Measurements from ENCODE around the gene LRBA. TPM values are rescaled to one million over a fixed set of nuclear protein-coding genes. Genes with fewer than 3 reads are reported as not detected.

Gene LRBA
- total and polyA plus RNA-seq, 9 donors, result 9.7 to 49.2 (median 30.4) TPM

- WGBS, 3 donors, result 92 to 97% (median 97%) methylated on average over 3 of the region's 3 CpGs
- no peaks in the 10 kb centered on the region for H3K36me3 ChIP-seq
- intact Hi-C loops (cut with DNase I), result no loop called here
- no peak overlapping the region for H3K27ac ChIP-seq
- TF ChIP-seq CTCF (IDR thresholded peaks at IDR 0.05) (no peak), EP300 (IDR thresholded peaks at IDR 0.05) (no peak), POLR2A (IDR thresholded peaks at IDR 0.05) (no peak)
- no peaks in the 10 kb centered on the region for H3K4me1 ChIP-seq (ENCODE audit: insufficient read depth)
- H3K9me3 ChIP-seq, result no peaks in the 10 kb centered on the region
- DNase-seq, result no peak
- H3K27me3 ChIP-seq, result no peaks in the 10 kb centered on the region
- H3K4me3 ChIP-seq, result no peak overlapping the region
Measured at GRCh38 chr4:150978738-150979575, 36.1 kb downstream of the LRBA start.

GRCh38 chr4:150976478-150977118 lies 38.5 kb downstream of the LRBA start:
- Histone ChIP-seq H3K36me3 (no peaks in the 10 kb centered on the region), H3K4me3 (no peak overlapping the region), H3K4me1 (ENCODE audit: insufficient read depth) (no peaks in the 10 kb centered on the region), H3K27me3 (no peaks in the 10 kb centered on the region), H3K27ac (no peak overlapping the region), H3K9me3 (no peaks in the 10 kb centered on the region)
- intact Hi-C loops (cut with DNase I), result no loop called here
- DNase-seq, result no peak
- no peak for TF ChIP-seq POLR2A (IDR thresholded peaks at IDR 0.05)
- TF ChIP-seq EP300 (IDR thresholded peaks at IDR 0.05), result no peak
- WGBS, 3 donors, result 81 to 84% (median 83%) methylated on average over 11 of the region's 11 CpGs

GRCh38 chr4:150974750-150975149 lies 40.3 kb downstream of the LRBA start:
- H3K4me3 ChIP-seq, result no peak overlapping the region
- TF ChIP-seq POLR2A (IDR thresholded peaks at IDR 0.05), result no peak
- TF ChIP-seq CTCF (IDR thresholded peaks at IDR 0.05), result no peak
- TF ChIP-seq EP300 (IDR thresholded peaks at IDR 0.05), result no peak

GRCh38 chr4:150974252-150974640 lies 40.8 kb downstream of the LRBA start:
- TF ChIP-seq EP300 (IDR thresholded peaks at IDR 0.05), result no peak
- TF ChIP-seq POLR2A (IDR thresholded peaks at IDR 0.05), result no peak
- no peak for TF ChIP-seq CTCF (IDR thresholded peaks at IDR 0.05)
- Histone ChIP-seq H3K27me3 (no peaks in the 10 kb centered on the region), H3K27ac (no peak overlapping the region), H3K4me1 (ENCODE audit: insufficient read depth) (no peaks in the 10 kb centered on the region), H3K4me3 (no peak overlapping the region), H3K36me3 (no peaks in the 10 kb centered on the region), H3K9me3 (no peaks in the 10 kb centered on the region)
- WGBS, 3 donors, result 89 to 97% (median 97%) methylated on average over 1 of the region's 1 CpG
- intact Hi-C loops (cut with DNase I), result no loop called here
- DNase-seq, result no peak

More at GRCh38 chr4:150974750-150975149, 40.3 kb downstream of the LRBA start:
- H3K27ac ChIP-seq, result no peak overlapping the region
- no peaks in the 10 kb centered on the region for H3K36me3 ChIP-seq
- no peak for DNase-seq
- no peaks in the 10 kb centered on the region for H3K27me3 ChIP-seq
- no peaks in the 10 kb centered on the region for H3K4me1 ChIP-seq (ENCODE audit: insufficient read depth)
- WGBS, 3 donors, result 81 to 95% (median 87%) methylated on average over 1 of the region's 1 CpG
- H3K9me3 ChIP-seq, result no peaks in the 10 kb centered on the region
- intact Hi-C loops (cut with DNase I), result no loop called here

Data from ovary (tissue), 9 donors.